Endothelial cell of umbilical vein (primary cell): ENCODE data around the gene SLC9A9. TPM values are rescaled to one million over a fixed set of nuclear protein-coding genes. Genes with fewer than 3 reads are reported as not detected.

Experiments
- BruUV-seq: library from RNA; stranded (reverse); fragments of 400-500 nt; replicated peaks from 2 replicates; lab custom pipeline; 2021; lab: Mats Ljungman, UMichigan
- CTCF ChIA-PET: fragments of 300-600, 350-600 bp; sonication (Branson Sonifier 250); formaldehyde crosslinking; loops from one replicate; lab custom pipeline; 2021; ENCODE audit warnings: antibody characterized with exemption, inconsistent platforms; lab: Charles Lee
- POLR2A ChIA-PET: fragments of 300-600, 350-600 bp; sonication (Branson Sonifier 250); formaldehyde crosslinking; loops from one replicate; lab custom pipeline; 2021; ENCODE audit warnings: antibody characterized with exemption, inconsistent platforms; lab: Charles Lee
- DNase-seq: peaks from one replicate; pipeline ENCODE4 v3.0.0-alpha.2; 2011; ENCODE audit warnings: low read depth, low spot score
- FAIRE-seq: peaks from 2 replicates; lab custom pipeline; 2011; peaks lifted over from hg19 to GRCh38; lab: Jason Lieb, UNC
- H2AFZ ChIP-seq: 2 replicates; pipeline ENCODE4 v1.6.0; 2012; ENCODE audit warnings: low read depth, low read length, control low read depth, inconsistent platforms
- H3K27ac ChIP-seq: 2 replicates; pipeline ENCODE4 v1.5.1; 2011; ENCODE audit warnings: low read depth, mild to moderate bottlenecking, control low read depth, low read length, moderate library complexity; ENCODE audit not compliant: insufficient read depth
- H3K27me3 ChIP-seq, 2 experiments: 2 replicates each; pipeline versions ENCODE4 v1.6.0 to v1.6.1; 2011; ENCODE audit warnings: low read length in 2 of 2, mixed read lengths in 1 of 2; ENCODE audit not compliant: control insufficient read depth in 2 of 2, insufficient read depth in 2 of 2
- H3K36me3 ChIP-seq, 2 experiments: 2 replicates in 1 of 2; 3 replicates in 1 of 2; pipeline ENCODE4 v1.5.1; 2011; ENCODE audit warnings: low read length in 2 of 2, mild to moderate bottlenecking in 1 of 2, moderate library complexity in 1 of 2; ENCODE audit not compliant: control insufficient read depth in 2 of 2, insufficient read depth in 2 of 2; ENCODE audit errors: extremely low read depth in 1 of 2
- H3K4me1 ChIP-seq: 3 replicates; pipeline ENCODE4 v1.5.1; 2011; ENCODE audit warnings: mild to moderate bottlenecking, low read length; ENCODE audit not compliant: control insufficient read depth, insufficient read depth; ENCODE audit errors: extremely low read depth
- H3K4me2 ChIP-seq: 2 replicates; pipeline ENCODE4 v1.6.1; 2011; ENCODE audit warnings: low read length, control low read depth, mixed read lengths; ENCODE audit not compliant: insufficient read depth
- H3K4me3 ChIP-seq, 3 experiments: fragments of 200-600 bp in 1 of 3; sonication (generic), shearing (Covaris generic) in 1 of 3; replicated peaks in 1 of 3; 2 replicates each; pipeline ENCODE4 v1.5.1; 2011 to 2016; ENCODE audit warnings: control low read depth in 3 of 3, low read length in 3 of 3, mild to moderate bottlenecking in 2 of 3, inconsistent platforms in 1 of 3, low read depth in 1 of 3, moderate library complexity in 1 of 3; ENCODE audit not compliant: insufficient read depth in 1 of 3
- H3K79me2 ChIP-seq: 2 replicates; pipeline ENCODE4 v1.6.0; 2012; ENCODE audit warnings: low read length, inconsistent platforms; ENCODE audit not compliant: control insufficient read depth, insufficient read depth
- H3K9ac ChIP-seq: replicated peaks from 2 replicates; pipeline ENCODE3; 2011; ENCODE audit warnings: low read length, control low read depth; ENCODE audit not compliant: insufficient read depth; ENCODE audit errors: extremely low read depth
- H3K9me1 ChIP-seq: replicated peaks from 3 replicates; pipeline ENCODE4 v1.6.0; 2011; ENCODE audit warnings: mild to moderate bottlenecking, low read length; ENCODE audit not compliant: control insufficient read depth, insufficient read depth; ENCODE audit errors: extremely low read depth
- H3K9me3 ChIP-seq: replicated peaks from 2 replicates; pipeline ENCODE4 v1.5.1; 2012; ENCODE audit warnings: low read length, inconsistent platforms; ENCODE audit not compliant: control insufficient read depth, insufficient read depth
- H4K20me1 ChIP-seq: replicated peaks from 2 replicates; pipeline ENCODE3; 2011; ENCODE audit warnings: mild to moderate bottlenecking, low read length; ENCODE audit not compliant: control insufficient read depth, insufficient read depth; ENCODE audit errors: extremely low read depth
- EZH2 ChIP-seq: IDR thresholded peaks from 2 replicates; pipeline ENCODE4 v1.6.1; 2012; ENCODE audit warnings: borderline replicate concordance, low read depth, mild to moderate bottlenecking, moderate library complexity, low read length, inconsistent platforms; ENCODE audit not compliant: severe bottlenecking
- FOS ChIP-seq: IDR thresholded peaks from 2 replicates; pipeline ENCODE4 v1.6.1; 2011; ENCODE audit warnings: mild to moderate bottlenecking, low read length, moderate library complexity, borderline replicate concordance; ENCODE audit not compliant: insufficient read depth
- GATA2 ChIP-seq: IDR thresholded peaks from 2 replicates; pipeline ENCODE4 v1.7.0; 2011; ENCODE audit warnings: low read depth, mild to moderate bottlenecking, moderate library complexity, mixed read lengths, low read length; ENCODE audit not compliant: insufficient read length, insufficient read depth
- JUN ChIP-seq: IDR thresholded peaks from 2 replicates; pipeline ENCODE4 v1.6.1; 2011; ENCODE audit warnings: borderline replicate concordance, low read depth; ENCODE audit not compliant: insufficient read length, insufficient read depth
- MYC ChIP-seq: IDR thresholded peaks from one replicate; pipeline ENCODE4 v1.6.1; 2011; ENCODE audit warnings: mild to moderate bottlenecking, low read depth, low read length
- POLR2A ChIP-seq: IDR thresholded peaks from 2 replicates; pipeline ENCODE4 v1.6.1; 2012; ENCODE audit warnings: low read depth, mild to moderate bottlenecking, control low read depth, low read length
- POLR2AphosphoS5 ChIP-seq: IDR thresholded peaks from 2 replicates; pipeline ENCODE4 v1.6.1; 2012; ENCODE audit warnings: low read depth, mild to moderate bottlenecking, control low read depth, low read length, moderate library complexity; ENCODE audit not compliant: insufficient read depth
- dilution Hi-C: fragments of 300-500 bp; cut with MboI; formaldehyde crosslinking; loops from one replicate; pipeline ENCODE4 v1.15.0; 2019; ENCODE audit warnings: low sequenced_read_pairs; ENCODE audit not compliant: extremely low pct_ligation_motif_present
- intact Hi-C: fragments of 100-400 bp; cut with micrococcal nuclease; formaldehyde crosslinking; loops from one replicate; pipeline ENCODE4 v1.10.0; 2022
- polyA plus RNA-seq, 4 experiments: library from polyadenylated mRNA; depleted of rRNA in 3 of 4; stranded (reverse) in 3 of 4; unstranded in 1 of 4; fragments of >200 nt; gene quantifications; 2 replicates each; pipeline versions ENCODE4 v1.2.1 to v1.2.3, GENCODE V29; 2011 to 2012; ENCODE audit warnings: missing spikeins in 1 of 4
- total RNA-seq: library from RNA; stranded (reverse); gene quantifications from 2 replicates; pipeline ENCODE4 v1.2.3, GENCODE V29; 2021
- TF ChIP-seq, protein P1 (sequence below): IDR thresholded peaks from 2 replicates; pipeline ENCODE4 v1.6.1; 2011; ENCODE audit not compliant: insufficient read depth, insufficient read length
- TF ChIP-seq, protein P2 (sequence below), 2 donors: IDR thresholded peaks; 1 replicate in 1 of 2; 2 replicates in 1 of 2; pipeline ENCODE4 v1.5.1; 2011; ENCODE audit warnings: low read length in 2 of 2, mild to moderate bottlenecking in 2 of 2, moderate library complexity in 2 of 2, control low read depth in 1 of 2, inconsistent platforms in 1 of 2, low read depth in 1 of 2; ENCODE audit not compliant: insufficient read depth in 1 of 2; ENCODE audit errors: extremely low read depth in 1 of 2

The SLC9A9 gene
- total and polyA plus RNA-seq, 2 donors (not counting 3 experiments of a cell fraction or from before 2014, with no cell fraction given) = 1.5 to 1.8 TPM

DNA sequence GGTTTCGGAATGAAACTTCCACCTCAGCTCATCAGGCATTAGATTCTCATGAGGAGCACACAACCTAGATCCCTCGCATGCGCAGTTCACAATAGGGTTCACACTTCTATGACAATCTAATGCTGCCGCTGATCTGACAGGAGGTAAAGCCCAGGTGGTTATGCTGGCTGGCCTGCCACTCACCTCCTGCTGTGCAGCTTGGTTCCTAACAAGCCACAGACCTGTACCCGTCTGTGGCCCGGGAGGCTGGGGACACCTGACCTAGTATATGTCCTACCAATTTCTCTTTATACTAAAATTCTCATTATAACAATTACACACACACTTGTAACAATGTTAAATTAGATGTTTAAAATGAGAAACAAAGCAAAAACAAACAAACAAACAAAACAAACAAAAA is 172.2 kb downstream of the SLC9A9 start:
- CTCF ChIA-PET = interaction anchor here (0.5 to 1.6 kb wide), 2 partner anchors 582 to 624 kb away, joined by 3 to 6 read pairs; no protein-coding TSS in a partner anchor
- no peaks in the 10 kb centered on the region for H3K9me3 ChIP-seq
- BruUV-seq = no TSS peak

More for the DNA sequence above, 172.2 kb downstream of the SLC9A9 start:
- Histone ChIP-seq H4K20me1 (no peaks in the 10 kb centered on the region), H2AFZ (no peak overlapping the region), H3K27ac (no peak overlapping the region), H3K79me2 (no peaks in the 10 kb centered on the region), H3K4me2 (no peak overlapping the region), H3K36me3 (no peaks in the 10 kb centered on the region), H3K9me1 (no peaks in the 10 kb centered on the region), H3K9ac (no peak overlapping the region), H3K4me3 (no peak overlapping the region), H3K4me1 (no peaks in the 10 kb centered on the region), H3K27me3 (no peaks in the 10 kb centered on the region)
- DNase-seq (no peak), FAIRE-seq (no peak)
- no peak for TF ChIP-seq MYC
- TF ChIP-seq GATA2 = no peak
- TF ChIP-seq FOS = no peak
- no peak for TF ChIP-seq POLR2A
- no peak for TF ChIP-seq JUN
- TF ChIP-seq, protein P1, sequence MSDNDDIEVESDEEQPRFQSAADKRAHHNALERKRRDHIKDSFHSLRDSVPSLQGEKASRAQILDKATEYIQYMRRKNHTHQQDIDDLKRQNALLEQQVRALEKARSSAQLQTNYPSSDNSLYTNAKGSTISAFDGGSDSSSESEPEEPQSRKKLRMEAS = no peak
- TF ChIP-seq, protein P2, sequence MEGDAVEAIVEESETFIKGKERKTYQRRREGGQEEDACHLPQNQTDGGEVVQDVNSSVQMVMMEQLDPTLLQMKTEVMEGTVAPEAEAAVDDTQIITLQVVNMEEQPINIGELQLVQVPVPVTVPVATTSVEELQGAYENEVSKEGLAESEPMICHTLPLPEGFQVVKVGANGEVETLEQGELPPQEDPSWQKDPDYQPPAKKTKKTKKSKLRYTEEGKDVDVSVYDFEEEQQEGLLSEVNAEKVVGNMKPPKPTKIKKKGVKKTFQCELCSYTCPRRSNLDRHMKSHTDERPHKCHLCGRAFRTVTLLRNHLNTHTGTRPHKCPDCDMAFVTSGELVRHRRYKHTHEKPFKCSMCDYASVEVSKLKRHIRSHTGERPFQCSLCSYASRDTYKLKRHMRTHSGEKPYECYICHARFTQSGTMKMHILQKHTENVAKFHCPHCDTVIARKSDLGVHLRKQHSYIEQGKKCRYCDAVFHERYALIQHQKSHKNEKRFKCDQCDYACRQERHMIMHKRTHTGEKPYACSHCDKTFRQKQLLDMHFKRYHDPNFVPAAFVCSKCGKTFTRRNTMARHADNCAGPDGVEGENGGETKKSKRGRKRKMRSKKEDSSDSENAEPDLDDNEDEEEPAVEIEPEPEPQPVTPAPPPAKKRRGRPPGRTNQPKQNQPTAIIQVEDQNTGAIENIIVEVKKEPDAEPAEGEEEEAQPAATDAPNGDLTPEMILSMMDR (IDR thresholded peaks at IDR 0.05; ENCODE audit: extremely low read depth in 1 of 2, insufficient read depth in 1 of 2, low read depth in 1 of 2, low read length in 2 of 2) = no peak
- no peak for TF ChIP-seq POLR2AphosphoS5
- TF ChIP-seq EZH2 = no peak
- intact Hi-C loops (no loop called here), dilution Hi-C loops (no loop called here)
- POLR2A ChIA-PET = no interaction called here
